Measurements from ENCODE around the gene NHS.
"Not testable (repeated sequence)": the region's sequence is repeated elsewhere in the genome, so short reads cannot be mapped to it uniquely, and the experiment has no call there.

The NHS gene

DNA sequence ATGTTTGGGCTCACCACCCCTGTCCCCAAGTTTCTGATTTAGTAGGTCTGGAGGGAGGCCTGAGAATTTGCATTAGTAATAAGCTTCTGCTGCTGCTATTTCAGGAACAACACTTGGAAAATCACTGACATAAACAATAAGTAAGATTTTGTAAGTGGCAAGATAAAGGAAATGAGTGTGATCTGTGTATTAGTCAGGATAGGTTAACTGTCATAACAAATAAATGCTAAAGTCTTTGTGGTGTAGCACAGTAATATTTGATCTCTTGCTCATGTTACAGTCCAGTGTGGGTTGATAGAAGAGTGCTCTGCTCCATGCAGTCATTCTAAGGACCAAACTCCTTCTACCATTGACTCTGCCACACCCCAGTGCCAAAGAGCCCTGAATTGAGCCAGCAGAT is 67.0 kb downstream of the NHS start:
- H4K20me1 ChIP-seq (ENCODE audit: control insufficient read depth, insufficient read depth, low read depth, low read length), result no peaks in the 10 kb centered on the region
- H3K79me2 ChIP-seq (ENCODE audit: control insufficient read depth, low read length), result no peaks in the 10 kb centered on the region
- no peaks in the 10 kb centered on the region for H3K9me3 ChIP-seq (ENCODE audit: control insufficient read depth, insufficient read depth, low read length)
- no peak overlapping the region for H3K4me3 ChIP-seq (ENCODE audit: low read length)
- H3F3A ChIP-seq (ENCODE audit: control insufficient read depth, insufficient read depth), result no peaks in the 10 kb centered on the region
- no peaks in the 10 kb centered on the region for H3K36me3 ChIP-seq (ENCODE audit: control insufficient read depth, low read length)
- H3K27ac ChIP-seq (ENCODE audit: low read depth, low read length), result no peak overlapping the region
- no peaks in the 10 kb centered on the region for H3K27me3 ChIP-seq (ENCODE audit: control insufficient read depth, low read length)
- TF ChIP-seq, protein P1, sequence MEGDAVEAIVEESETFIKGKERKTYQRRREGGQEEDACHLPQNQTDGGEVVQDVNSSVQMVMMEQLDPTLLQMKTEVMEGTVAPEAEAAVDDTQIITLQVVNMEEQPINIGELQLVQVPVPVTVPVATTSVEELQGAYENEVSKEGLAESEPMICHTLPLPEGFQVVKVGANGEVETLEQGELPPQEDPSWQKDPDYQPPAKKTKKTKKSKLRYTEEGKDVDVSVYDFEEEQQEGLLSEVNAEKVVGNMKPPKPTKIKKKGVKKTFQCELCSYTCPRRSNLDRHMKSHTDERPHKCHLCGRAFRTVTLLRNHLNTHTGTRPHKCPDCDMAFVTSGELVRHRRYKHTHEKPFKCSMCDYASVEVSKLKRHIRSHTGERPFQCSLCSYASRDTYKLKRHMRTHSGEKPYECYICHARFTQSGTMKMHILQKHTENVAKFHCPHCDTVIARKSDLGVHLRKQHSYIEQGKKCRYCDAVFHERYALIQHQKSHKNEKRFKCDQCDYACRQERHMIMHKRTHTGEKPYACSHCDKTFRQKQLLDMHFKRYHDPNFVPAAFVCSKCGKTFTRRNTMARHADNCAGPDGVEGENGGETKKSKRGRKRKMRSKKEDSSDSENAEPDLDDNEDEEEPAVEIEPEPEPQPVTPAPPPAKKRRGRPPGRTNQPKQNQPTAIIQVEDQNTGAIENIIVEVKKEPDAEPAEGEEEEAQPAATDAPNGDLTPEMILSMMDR (IDR thresholded peaks at IDR 0.05; ENCODE audit: low read depth, low read length, poor library complexity, severe bottlenecking), result no peak
- TF ChIP-seq EZH2phosphoT487 (IDR thresholded peaks at IDR 0.05; ENCODE audit: borderline replicate concordance, low read length), result no peak
- H3K4me1 ChIP-seq (ENCODE audit: control insufficient read depth, low read length), result no peaks in the 10 kb centered on the region
- H3K9me2 ChIP-seq (replicated peaks; ENCODE audit: control insufficient read depth, low read length), result no peaks in the 10 kb centered on the region
- no peak overlapping the region for H3K4me2 ChIP-seq (ENCODE audit: low read length)

DNA sequence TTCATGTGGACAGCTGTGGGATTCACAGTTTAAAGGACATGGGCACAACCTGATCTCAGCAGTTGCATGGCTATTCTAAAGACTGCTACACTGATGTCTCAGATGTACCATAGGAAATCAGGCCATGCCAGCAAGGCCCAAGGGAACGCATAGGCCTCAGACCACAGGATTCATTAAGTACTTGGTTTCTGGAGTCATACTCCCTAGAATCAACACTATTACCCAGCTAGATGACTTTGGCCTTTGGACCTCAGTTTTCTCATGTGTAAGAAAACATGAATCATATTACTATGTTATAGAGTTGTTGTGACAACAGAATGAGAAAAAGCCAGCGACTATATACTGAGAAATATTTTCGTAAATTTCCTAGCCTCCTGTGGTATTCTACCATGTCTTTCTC is 67.9 kb downstream of the NHS start:
- H3K4me2 ChIP-seq (ENCODE audit: low read length), result no peak overlapping the region
- no peaks in the 10 kb centered on the region for H3K9me2 ChIP-seq (replicated peaks; ENCODE audit: control insufficient read depth, low read length)
- H3K36me3 ChIP-seq (ENCODE audit: control insufficient read depth, low read length), result no peaks in the 10 kb centered on the region
- H3F3A ChIP-seq (ENCODE audit: control insufficient read depth, insufficient read depth), result no peaks in the 10 kb centered on the region
- H3K79me2 ChIP-seq (ENCODE audit: control insufficient read depth, low read length), result no peaks in the 10 kb centered on the region
- TF ChIP-seq, protein P1 (IDR thresholded peaks at IDR 0.05; ENCODE audit: low read depth, low read length, poor library complexity, severe bottlenecking), result no peak
- no peak for TF ChIP-seq EZH2phosphoT487 (IDR thresholded peaks at IDR 0.05; ENCODE audit: borderline replicate concordance, low read length)
- H3K27ac ChIP-seq (ENCODE audit: low read depth, low read length), result no peak overlapping the region
- H3K4me1 ChIP-seq (ENCODE audit: control insufficient read depth, low read length), result no peaks in the 10 kb centered on the region
- H3K27me3 ChIP-seq (ENCODE audit: control insufficient read depth, low read length), result no peaks in the 10 kb centered on the region
- H4K20me1 ChIP-seq (ENCODE audit: control insufficient read depth, insufficient read depth, low read depth, low read length), result no peaks in the 10 kb centered on the region
- H3K4me3 ChIP-seq (ENCODE audit: low read length), result no peak overlapping the region
- no peaks in the 10 kb centered on the region for H3K9me3 ChIP-seq (ENCODE audit: control insufficient read depth, insufficient read depth, low read length)

DNA sequence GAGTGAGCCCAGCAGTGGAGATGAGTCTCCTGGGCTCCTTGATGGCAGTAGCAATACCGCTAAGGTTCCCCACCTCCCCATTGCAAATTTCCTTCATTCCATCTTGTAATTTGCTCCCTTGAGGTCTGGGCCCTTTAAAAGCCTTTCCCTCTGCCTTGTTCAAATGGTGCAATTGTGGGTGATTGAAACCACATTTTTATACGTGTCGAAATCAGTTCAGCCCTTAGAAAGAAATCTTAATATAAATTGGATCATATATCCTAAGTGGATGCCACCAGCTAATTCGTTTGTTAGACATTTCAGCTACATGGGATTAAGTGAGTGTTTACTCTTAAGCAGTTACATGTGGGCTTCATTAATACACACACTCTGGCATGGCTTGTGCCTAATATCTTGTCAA is 68.6 kb downstream of the NHS start:
- H3K4me2 ChIP-seq (ENCODE audit: low read length), result no peak overlapping the region
- no peaks in the 10 kb centered on the region for H3K4me1 ChIP-seq (ENCODE audit: control insufficient read depth, low read length)
- no peaks in the 10 kb centered on the region for H3K9me3 ChIP-seq (ENCODE audit: control insufficient read depth, insufficient read depth, low read length)
- no peaks in the 10 kb centered on the region for H4K20me1 ChIP-seq (ENCODE audit: control insufficient read depth, insufficient read depth, low read depth, low read length)
- no peaks in the 10 kb centered on the region for H3K36me3 ChIP-seq (ENCODE audit: control insufficient read depth, low read length)
- no peak overlapping the region for H3K27ac ChIP-seq (ENCODE audit: low read depth, low read length)
- no peaks in the 10 kb centered on the region for H3F3A ChIP-seq (ENCODE audit: control insufficient read depth, insufficient read depth)
- no peaks in the 10 kb centered on the region for H3K27me3 ChIP-seq (ENCODE audit: control insufficient read depth, low read length)
- TF ChIP-seq, protein P1 (IDR thresholded peaks at IDR 0.05; ENCODE audit: low read depth, low read length, poor library complexity, severe bottlenecking), result no peak
- H3K4me3 ChIP-seq (ENCODE audit: low read length), result no peak overlapping the region
- H3K9me2 ChIP-seq (replicated peaks; ENCODE audit: control insufficient read depth, low read length), result no peaks in the 10 kb centered on the region
- no peaks in the 10 kb centered on the region for H3K79me2 ChIP-seq (ENCODE audit: control insufficient read depth, low read length)

DNA sequence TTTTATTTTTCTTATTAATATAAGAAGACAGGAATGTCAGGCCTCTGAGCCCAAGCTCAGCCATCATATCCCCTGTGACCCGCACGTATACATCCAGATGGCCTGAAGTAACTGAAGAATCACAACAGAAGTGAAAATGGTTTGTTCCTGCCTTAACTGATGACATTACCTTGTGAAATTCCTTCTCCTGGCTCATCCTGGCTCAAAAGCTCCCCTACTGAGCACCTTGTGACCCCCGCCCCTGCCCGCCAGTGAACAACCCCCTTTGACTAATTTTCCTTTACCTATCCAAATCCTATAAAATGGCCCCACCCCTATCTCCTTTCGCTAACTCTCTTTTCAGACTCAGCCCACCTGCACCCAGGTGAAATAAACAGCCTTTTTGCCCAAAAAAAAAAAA is 71.3 kb downstream of the NHS start:
- H3K4me2 ChIP-seq (ENCODE audit: low read length); H3K36me3 ChIP-seq (ENCODE audit: control insufficient read depth, low read length); H3K9me2 ChIP-seq (replicated peaks; ENCODE audit: control insufficient read depth, low read length); H3K4me1 ChIP-seq (ENCODE audit: control insufficient read depth, low read length); H3K4me3 ChIP-seq (ENCODE audit: low read length); H3K79me2 ChIP-seq (ENCODE audit: control insufficient read depth, low read length); H3K27me3 ChIP-seq (ENCODE audit: control insufficient read depth, low read length); H3K9me3 ChIP-seq (ENCODE audit: control insufficient read depth, insufficient read depth, low read length); H4K20me1 ChIP-seq (ENCODE audit: control insufficient read depth, insufficient read depth, low read depth, low read length); H3F3A ChIP-seq (ENCODE audit: control insufficient read depth, insufficient read depth); H3K27ac ChIP-seq (ENCODE audit: low read depth, low read length): not testable (repeated sequence)

Measured in DOHH2 (cell line).